HG02571 (cell line): ENCODE results near the gene NLGN2.

ENCODE experiments used
- ATAC-seq: cut with Tn5 transposase; IDR thresholded peaks from one replicate; pipeline ENCODE4 v1.9.1; 2021; ENCODE audit warnings: mild to moderate bottlenecking, moderate library complexity; ENCODE audit not compliant: unreplicated experiment

The NLGN2 gene

DNA sequence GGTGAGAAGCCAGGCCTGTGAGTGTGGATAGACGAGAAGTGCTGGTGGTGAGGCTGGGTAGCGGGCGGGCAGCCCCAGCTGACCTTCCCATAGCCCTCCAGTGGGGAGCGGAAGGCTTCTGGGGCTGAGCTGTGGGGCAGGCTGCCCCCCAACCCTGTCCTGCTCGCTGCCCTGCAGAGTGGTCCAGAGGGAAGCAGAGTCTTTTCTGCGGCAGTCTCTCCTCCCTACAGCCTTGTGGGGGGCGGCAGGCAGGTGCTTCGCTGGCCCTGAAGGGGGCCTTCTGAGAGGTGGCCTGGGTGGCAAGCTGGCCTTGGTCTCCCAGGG lies 3.7 kb downstream of the NLGN2 start:
- no peak for ATAC-seq

DNA sequence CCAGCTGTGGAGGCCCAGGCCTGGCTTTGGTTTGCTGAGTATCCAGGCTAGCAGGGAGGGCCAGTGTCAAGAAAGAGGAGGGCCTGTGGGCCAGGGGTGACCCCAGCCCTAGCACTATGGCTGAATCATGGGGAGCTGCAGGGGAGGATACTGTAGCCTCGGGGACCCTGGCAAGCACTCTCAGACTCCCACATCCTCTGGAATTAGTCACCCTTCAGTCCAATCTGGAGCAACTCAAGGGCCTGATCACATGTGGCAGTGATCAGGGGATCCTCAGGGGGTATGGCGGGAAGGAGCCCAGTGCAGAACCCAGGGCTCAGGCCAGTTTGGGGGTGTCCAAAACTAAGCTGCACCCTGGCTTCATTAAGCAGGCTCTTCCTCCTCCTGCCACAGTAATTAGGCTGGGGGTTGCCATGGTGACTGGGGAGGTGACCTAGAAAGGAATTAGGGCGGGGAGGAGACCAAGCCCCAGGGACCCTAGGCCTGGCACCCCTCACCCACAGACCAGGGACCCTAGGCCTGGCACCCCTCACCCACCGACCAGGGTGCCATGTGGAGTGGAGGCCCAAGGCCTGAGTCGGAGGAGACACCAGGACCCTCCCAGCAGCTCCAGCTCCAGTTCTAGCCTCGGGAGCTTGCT lies 5.8 kb downstream of the NLGN2 start:
- ATAC-seq = no peak

DNA sequence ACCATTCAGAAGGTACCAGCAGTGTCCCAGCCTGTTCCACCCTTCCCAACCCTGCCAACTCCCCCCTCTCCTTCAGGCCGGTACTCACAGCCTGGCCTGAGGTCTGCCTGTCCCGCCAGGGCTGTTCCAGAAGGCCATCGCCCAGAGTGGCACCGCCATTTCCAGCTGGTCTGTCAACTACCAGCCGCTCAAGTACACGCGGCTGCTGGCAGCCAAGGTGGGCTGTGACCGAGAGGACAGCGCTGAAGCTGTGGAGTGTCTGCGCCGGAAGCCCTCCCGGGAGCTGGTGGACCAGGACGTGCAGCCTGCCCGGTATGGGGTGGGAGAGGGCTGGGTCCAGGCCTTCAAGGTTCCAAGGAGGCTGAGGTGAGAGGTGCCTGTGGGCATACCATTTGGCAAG lies 7.2 kb downstream of the NLGN2 start:
- no peak for ATAC-seq

DNA sequence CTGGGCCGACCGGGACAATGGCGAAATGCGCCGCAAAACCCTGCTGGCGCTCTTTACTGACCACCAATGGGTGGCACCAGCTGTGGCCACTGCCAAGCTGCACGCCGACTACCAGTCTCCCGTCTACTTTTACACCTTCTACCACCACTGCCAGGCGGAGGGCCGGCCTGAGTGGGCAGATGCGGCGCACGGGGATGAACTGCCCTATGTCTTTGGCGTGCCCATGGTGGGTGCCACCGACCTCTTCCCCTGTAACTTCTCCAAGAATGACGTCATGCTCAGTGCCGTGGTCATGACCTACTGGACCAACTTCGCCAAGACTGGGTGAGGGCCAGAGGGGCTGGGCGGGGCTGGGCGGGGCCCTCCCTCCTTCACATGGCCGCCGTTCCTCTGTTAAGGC lies 8.1 kb downstream of the NLGN2 start:
- no peak for ATAC-seq

DNA sequence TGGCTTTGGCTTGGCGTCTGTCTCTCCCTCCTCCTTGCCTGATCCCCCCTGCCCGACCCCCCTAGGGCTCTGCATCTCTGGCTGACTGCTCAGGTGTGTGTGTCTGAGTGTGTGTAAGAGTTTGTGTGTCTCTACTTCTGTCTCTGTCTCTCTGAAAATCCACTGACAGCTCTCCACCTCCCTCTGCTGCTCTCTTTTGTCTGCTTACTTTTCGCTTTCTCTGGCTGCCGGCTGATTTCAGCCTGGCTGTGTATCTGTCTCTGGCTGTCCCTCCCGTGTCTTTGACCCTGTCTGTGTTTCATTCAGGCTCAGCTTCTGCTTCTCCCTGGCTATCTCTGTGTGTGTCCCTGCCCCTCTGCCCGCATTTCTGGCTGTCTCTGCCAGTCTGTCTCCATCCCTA lies 8.7 kb downstream of the NLGN2 start:
- no peak for ATAC-seq

DNA sequence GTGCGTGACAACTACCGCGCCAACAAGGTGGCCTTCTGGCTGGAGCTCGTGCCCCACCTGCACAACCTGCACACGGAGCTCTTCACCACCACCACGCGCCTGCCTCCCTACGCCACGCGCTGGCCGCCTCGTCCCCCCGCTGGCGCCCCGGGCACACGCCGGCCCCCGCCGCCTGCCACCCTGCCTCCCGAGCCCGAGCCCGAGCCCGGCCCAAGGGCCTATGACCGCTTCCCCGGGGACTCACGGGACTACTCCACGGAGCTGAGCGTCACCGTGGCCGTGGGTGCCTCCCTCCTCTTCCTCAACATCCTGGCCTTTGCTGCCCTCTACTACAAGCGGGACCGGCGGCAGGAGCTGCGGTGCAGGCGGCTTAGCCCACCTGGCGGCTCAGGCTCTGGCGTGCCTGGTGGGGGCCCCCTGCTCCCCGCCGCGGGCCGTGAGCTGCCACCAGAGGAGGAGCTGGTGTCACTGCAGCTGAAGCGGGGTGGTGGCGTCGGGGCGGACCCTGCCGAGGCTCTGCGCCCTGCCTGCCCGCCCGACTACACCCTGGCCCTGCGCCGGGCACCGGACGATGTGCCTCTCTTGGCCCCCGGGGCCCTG lies 9.5 kb downstream of the NLGN2 start:
- no peak for ATAC-seq

DNA sequence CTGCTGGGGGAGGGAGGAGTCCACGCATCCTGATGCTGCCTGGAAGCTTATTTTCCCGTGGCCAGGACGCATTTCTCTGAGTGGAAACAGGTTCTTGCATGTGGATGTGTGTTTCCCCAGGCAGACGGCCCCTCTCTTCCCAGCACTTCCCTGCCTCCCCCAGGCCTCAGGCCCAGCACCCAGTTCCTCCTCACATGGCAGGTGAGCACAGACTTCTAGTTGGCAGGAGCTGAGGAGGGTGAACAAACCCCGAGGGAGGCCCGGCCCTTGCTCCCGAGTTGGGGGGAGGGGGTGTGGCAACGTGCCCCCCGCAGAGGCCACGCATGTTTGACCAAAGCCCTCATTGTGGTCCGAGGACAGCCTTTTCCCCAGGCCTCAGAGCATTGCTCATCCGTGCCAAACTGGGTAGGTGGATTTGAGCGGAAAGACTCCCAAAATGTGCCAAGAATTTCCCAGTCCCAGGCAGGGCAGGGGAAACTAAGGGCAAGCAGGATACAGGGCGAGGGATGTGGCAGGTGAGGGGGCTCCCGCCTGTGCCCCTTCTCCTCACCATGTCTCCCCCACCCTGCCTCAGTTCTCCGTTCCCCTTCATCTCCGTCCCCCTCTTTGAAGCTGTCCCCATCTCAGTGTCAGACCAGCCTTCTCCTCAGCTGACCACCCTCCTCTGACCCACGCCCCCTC lies 11.0 kb downstream of the NLGN2 start:
- no peak for ATAC-seq

DNA sequence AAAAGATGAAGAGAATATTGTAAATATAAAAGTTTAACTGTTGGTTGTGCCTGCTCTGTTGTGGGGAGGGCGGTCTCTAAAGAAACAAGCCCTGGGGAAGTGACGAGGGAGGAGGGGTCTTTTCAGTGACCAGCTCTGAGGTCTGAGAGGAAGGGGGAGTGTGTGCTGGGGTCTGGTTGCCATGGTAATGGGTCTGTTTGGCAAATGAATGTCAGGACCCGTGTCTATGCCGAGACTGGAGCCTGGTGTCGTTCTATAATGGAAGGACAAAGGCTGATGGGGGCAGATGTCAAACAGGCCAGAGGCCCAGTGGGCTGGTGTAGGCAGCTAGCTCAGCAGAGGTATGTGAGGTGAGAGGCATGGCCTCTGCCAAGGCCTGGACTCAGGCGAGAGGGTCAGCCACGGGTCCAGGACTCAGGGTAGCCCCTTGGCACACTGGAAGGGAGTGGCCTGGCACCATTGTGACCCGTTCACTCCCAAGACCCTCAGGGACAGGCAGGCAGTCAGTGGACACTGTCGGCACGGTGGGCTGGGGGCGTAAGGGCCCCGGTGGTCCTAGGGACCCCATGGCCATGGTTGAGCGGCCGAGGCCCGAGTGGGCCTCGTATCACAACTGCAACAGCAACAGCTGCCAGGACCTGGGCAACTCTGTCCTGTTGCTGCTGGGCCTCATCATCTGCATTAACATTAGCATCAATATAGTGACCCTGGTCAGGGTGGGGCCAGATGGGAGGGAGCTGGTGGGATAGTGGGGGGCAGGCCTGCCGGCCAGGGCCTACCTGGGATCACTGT lies 12.4 kb downstream of the NLGN2 start, which contains the start of gene SPEM1:
SPEM1 (plus strand) TSS at position 506 of the 792 bp plus-strand sequence; CDS start at position 567, 61 bp downstream.
- ATAC-seq = no peak

DNA sequence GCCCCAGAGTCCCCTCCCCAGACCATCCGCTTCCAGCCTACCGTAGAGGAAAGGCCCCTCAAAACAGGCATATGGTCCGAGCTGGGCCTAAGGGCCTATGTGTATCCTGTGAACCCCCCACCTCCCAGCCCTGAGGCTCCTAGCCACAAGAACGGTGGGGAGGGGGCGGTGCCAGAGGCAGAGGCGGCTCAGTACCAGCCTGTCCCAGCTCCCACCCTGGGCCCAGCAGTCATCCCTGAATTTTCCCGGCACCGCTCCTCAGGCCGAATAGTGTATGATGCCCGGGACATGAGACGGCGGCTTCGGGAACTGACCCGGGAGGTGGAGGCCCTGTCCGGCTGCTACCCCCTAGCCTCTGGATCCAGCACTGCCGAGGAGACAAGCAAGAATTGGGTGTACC lies 13.5 kb downstream of the NLGN2 start:
- ATAC-seq = no peak

DNA sequence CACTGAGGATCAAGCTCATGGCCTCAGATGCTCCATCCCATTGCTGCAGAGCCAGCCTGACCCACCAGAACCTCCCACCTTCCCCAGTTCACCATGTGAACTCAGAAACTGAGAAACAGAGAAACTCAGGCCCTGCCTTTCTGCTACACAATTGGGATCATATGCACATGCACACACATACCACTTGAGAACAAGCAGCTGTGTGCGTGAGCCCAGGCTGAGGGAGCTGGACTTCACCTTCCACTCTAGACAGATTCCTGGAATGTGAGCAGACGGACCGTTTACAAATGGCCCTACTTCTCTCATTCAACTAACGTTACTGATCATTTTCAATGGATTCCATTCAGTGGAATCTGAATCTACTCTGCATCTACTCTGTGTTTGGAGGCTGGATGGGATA lies 16.0 kb downstream of the NLGN2 start:
- no peak for ATAC-seq

DNA sequence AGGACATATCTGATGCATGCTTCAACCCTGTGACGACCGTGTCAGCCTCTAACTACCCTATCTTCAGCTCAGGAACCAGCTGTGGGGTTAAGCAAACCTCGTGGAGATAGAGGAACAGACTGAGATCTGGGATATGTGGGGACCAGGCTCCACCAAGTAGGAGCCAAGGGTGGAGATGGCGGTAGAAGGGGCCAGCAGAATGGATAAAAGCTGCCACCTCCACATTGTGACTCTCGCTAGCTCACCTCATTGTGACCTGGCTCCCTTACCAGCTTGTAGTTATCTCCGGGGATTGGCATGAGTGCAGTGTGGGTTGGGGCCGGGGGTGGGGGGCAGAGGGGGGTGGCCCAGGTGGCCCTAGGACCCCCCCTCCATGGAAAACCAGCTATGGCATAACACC lies 17.7 kb downstream of the NLGN2 start, which contains the start of gene SPEM2:
SPEM2 (plus strand) TSS at position 301 of the 400 bp plus-strand sequence; CDS start at position 374, 73 bp downstream.
- ATAC-seq = no peak

DNA sequence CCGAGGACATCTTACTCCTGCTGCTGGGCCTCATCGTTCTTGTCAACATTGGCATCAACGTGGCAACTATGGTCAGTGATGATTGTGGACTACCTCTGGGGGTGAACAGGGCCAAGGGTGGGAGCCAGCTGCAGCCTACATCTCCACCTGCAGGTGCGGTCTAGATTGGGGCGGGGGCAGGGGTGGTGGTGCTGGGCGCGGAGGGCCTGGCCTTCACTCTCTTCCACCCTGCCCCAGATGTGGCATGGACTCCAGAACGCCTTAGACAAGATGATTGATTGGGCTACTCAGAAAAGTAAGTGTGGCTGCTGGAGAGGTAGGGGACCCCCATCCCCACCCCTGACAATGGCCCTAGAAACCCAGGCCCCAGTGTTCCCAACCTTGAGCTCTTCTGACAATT lies 18.1 kb downstream of the NLGN2 start:
- ATAC-seq = no peak

DNA sequence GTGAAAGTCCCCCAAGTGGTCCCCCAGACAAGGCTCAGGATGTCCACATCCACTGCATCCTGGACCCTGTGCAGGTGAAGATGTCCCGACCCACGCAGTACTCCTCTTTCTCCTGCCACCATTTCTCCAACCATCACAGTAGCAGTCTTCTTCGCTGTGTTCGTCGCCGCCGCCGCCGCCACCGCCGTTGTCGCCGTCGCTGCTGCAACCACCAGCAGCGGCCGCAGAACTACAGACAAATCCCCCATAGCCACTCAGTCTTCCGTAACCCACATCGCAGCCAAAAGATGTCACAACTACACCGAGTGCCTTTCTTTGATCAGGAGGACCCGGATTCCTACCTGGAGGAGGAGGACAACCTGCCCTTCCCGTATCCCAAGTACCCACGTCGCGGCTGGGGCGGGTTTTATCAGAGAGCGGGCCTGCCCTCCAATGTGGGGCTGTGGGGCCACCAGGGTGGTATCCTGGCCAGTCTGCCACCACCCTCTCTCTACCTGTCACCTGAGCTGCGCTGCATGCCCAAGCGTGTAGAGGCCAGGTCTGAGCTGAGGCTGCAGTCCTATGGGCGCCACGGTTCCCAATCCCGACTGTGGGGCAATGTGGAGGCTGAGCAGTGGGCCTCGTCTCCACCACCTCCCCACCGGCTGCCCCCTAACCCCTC lies 18.7 kb downstream of the NLGN2 start:
- ATAC-seq = no peak

DNA sequence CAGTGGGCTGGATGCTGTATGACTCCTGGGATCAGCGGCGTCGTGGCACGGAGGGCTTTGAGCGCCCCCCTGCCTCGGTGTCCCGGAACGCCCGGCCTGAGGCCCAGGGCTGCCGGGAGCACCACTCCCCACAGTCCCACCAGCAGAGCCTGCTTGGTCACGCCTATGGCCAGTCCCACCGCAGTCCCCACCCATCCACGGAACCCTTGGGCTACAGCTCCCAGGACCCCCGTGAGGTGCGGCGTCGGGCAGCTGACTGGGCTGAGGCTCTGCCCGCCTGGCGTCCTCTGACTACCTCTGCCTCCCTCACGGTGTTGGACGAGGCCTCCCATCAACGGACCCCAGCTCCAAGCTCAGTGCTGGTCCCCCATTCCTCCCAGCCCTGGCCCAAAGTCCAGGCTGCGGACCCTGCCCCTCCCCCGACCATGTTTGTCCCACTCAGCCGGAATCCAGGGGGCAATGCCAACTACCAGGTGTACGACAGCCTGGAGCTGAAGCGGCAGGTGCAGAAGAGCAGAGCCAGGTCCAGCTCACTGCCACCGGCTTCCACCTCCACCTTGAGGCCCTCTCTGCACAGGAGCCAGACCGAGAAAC lies 19.3 kb downstream of the NLGN2 start:
- no peak for ATAC-seq

DNA sequence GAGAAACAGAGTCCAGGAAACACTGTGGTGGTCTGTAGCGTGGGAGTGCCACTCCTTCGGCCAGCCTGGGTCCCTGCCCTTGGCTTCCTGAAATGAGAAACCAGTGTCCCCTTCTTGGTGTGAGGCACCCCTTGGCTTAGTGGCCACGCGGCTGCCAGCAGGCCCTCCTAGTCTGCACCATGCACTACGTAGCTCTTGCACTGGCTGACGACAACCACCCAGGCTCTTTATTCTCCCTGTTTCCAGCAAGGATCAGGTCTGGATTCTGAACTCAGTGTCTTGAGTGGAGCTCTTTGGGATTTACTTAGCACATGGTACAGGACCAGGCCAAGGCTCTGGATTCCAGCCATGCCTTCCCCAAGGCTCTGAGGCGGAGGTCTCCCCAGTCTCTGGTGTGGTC lies 19.9 kb downstream of the NLGN2 start:
- no peak for ATAC-seq

DNA sequence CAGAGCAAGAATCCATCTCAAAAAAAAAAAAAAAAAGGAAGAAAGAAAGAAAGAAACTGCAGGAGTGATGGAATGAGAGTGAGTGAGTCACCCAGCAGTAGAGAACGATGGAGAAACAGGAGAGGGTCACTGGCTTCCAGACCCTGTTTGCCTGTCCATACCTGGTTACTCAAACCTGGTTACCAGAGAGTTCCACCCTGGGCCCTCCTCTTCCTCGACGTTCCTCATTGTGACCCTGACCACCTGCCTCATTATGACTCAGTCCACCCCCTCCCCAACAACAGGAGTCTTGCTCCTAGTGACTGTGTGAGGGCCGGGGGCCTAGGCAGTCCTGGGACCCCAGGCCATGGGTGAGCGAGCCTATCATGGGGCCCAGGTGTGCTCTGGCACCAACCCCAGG lies 20.9 kb downstream of the NLGN2 start, which contains the start of gene SPEM3:
SPEM3 (plus strand) TSS at position 301 of the 400 bp plus-strand sequence; CDS start at position 347, 46 bp downstream.
- no peak for ATAC-seq

DNA sequence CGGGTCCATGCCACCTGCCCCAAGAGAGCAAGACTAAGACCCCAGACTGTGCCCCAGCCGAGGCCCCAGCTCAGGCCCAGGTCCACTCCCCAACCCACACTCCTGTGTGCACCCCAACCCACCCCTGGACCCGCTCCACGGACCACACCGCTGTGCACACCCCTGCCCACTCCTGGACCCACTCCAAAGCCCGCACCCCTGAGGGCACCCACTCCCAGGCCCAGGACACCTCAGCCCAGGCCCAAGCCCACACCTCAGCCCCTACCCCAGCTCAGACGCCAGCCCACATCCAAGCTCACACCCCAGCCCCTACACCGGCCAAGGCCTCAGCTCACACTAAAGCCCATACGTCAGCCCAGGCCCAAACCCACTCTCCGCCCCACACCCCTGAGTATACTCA lies 22.1 kb downstream of the NLGN2 start:
- ATAC-seq = no peak

DNA sequence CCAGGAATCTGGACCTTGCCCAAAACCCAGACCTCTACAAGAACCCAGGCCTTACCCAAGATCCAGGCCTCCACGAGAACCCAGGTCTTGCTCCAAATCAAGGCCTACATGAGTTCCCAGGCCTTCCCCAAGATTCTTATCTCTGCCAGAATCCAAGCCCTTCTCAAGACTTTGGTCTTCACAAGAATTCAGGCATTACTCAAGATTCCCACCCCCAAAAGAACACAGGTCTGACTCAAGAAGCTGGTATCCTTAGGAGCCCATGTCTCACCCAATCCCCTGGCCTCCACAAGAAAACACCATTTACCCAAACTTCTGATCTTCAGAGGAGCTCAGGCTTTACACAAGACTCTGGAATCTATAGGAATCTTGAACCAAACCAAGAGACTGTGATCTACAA lies 23.6 kb downstream of the NLGN2 start:
- ATAC-seq = no peak

DNA sequence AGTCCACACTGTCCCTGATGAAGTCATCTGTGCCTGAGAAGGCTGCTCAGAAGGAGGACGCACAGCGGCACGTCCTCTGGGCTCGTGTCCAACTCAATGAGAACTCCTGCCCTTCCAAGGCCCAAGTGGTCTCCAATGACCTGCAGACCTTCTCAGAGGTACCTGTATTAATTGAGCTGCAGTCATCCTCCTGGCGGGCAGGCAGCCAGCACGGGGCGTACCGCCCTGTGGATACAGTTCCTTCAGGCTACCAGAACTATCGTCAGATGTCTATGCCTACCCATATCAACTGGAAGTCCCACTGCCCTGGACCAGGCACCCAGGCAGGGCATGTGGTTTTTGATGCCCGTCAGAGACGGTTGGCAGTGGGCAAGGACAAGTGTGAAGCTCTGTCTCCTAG lies 24.7 kb downstream of the NLGN2 start:
- ATAC-seq = no peak

DNA sequence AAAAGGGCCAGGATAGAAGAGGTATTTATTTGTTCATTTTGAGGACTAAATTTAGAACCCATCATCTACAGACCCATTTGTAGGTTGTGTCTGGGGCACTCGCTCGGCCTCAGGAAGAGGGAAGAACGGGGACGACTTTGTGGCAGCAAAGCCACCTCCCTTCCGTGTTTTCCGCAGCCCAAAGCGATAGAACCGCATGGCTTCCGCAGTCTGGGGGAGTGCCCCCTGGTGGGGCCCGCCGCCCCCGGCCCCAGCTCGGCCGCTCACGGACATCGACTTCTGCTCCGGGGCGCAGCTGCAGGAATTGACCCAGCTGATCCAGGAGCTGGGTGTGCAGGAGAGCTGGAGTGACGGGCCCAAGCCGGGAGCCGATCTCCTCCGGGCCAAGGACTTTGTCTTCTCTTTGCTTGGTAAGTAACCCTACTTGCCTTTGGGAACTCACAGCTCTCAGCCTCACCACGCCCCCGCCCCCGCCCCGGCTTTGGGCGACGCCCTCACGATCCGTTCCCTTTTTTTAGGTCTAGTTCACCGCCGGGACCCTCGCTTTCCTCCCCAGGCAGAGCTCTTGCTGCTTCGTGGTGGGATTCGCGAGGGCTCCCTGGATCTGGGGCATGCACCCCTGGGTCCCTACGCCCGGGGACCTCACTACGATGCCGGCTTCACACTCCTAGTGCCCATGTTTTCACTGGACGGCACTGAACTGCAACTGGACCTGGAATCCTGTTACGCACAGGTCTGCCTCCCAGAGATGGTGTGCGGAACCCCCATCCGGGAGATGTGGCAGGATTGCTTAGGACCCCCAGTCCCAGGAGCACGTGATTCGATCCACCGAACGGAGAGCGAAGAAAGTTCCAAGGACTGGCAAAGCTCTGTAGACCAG lies 28.3 kb downstream of the NLGN2 start:
- no peak for ATAC-seq
